GF-D8 (cell line): ENCODE data around the gene ANKRD22.
"Not testable (repeated sequence)": the region's sequence is repeated elsewhere in the genome, so short reads cannot be mapped to it uniquely, and the experiment has no call there.

Experiments used
- DNase-seq: peaks from one replicate; lab custom pipeline; 2025; lab: John Stamatoyannopoulos, UW

The ANKRD22 gene

GRCh38 chr10:88877298-88877697 lies 25.7 kb upstream of the ANKRD22 start:
- DNase-seq: no peak

DNA sequence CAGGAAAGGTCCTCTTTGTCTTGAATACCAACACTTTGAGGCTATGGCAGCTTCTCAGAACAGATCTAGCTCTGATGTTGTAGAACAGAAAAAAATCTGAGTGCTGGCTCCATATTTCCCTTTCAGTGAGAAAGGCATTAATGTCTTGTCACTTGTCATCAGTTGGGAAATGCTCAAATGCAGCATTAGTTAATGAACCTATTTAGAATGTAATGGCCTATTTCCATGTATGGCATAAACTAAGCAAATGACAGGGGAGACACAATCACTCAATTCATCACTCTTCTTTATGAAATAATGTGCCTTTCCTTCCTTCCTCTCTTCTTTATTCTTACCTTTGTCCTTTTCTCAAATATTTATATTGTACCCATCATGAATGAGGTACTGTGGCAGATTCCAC lies 23.4 kb upstream of the ANKRD22 start:
- no peak for DNase-seq

DNA sequence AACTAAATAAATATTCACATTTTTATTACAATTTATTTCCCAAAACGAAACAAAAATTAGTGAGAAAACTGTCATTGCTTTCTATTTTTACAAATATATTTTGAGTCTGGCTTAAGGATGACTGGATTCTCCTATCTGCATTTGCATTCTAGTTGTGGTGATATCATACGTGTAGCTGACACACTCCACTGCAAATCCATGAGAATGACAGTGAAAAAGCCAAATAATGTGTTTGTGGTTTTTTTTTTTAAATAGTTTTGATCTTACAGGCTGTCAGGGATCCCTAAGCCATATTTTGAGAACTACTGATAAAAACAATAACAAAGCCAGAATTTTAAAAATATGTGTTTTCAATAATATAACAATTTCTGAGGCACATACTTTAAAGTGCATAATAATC lies 22.6 kb upstream of the ANKRD22 start:
- DNase-seq: no peak

- DNase-seq: no peak
These were observed 22.1 kb upstream of the ANKRD22 start for GRCh38 chr10:88873757-88874156.

GRCh38 chr10:88870089-88870488 lies 18.4 kb upstream of the ANKRD22 start:
- DNase-seq: no peak

GRCh38 chr10:88866454-88866853 lies 14.8 kb upstream of the ANKRD22 start:
- DNase-seq: no peak

DNA sequence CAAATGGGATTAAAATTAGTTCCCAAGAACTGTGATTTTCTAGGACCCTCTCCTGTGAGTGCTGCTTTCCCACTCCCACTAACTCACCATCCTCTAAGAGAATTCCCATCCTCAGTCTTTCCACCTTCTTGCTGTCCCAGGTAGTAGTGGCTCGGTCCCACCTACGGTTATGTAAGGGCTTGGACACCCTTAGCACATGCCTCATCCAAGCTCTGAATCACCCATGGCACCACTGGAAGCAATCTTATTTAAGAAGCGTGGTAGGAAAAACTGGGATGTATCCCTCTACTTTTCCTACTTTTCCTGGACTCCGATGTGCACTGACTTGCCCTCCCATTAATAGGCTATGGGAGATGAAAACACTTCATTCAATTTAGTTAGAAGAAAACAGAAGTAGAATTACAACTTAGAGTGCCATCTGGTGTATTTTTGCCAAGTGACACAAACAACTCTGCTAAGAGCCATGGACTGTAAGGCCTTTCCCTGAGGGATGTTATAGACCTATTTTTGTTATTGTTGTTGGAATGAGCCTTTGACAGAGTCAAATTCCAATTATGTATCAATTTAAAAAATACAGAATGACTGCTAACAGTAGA lies 13.7 kb upstream of the ANKRD22 start:
- DNase-seq: no peak

- no peak for DNase-seq
These were observed 9.4 kb upstream of the ANKRD22 start for GRCh38 chr10:88861036-88861435.

DNA sequence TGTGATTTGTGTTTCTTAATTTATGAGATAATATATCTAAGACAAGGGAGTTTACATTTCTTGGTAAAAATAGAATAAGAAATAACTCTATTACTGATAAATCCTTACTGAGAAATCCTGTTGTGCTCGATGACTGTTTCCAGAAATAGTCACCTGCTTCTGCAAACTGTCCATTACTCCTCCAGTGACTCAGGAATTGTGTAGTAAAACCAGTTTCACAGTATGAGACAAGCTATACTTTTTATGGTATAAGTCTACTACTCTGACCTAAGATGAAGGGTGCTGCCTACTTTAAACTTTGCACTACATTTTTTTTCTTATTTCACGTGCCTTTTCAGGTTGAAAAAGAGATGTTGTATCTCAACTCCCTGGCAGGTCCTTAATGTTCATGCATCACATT lies 6.8 kb upstream of the ANKRD22 start:
- no peak for DNase-seq

- DNase-seq: no peak
These were observed 6.2 kb upstream of the ANKRD22 start for GRCh38 chr10:88857831-88858230.

GRCh38 chr10:88854684-88855083 lies 3.0 kb upstream of the ANKRD22 start:
- DNase-seq: no peak

DNA sequence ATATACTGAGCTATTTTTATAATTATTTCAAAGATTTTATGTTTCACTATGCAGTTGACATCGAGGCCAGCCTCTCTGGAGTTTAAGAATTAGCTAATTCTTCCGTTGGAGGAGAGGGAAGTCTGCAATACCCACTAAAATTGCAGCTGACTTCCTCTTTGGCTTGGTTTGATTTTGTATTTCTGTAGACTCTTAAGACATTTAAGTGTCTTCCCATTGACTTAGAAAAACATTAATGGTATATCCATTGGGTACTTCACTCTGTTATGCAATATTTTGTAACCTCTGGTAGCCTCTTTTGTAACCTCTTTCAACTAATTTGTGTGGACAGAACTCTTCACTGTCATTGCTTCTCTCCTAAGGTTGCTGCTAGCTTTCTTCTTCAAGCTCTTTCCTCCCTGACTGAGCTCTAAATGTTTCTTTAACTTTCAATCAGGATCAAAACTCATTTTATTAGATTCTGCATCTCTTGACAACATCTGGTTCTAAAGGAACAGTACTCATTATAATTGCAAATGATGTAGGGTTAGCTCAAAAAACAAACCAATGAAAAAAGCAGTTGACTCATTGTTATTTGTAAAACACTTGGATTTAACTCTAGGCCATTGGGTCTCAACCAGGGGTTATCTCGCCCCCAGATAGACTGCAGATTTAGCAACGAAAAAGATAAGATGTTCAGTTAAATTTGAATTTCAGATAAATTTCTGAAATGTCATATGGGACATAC lies 1.7 kb upstream of the ANKRD22 start:
- DNase-seq: peak; percentile 85

DNA sequence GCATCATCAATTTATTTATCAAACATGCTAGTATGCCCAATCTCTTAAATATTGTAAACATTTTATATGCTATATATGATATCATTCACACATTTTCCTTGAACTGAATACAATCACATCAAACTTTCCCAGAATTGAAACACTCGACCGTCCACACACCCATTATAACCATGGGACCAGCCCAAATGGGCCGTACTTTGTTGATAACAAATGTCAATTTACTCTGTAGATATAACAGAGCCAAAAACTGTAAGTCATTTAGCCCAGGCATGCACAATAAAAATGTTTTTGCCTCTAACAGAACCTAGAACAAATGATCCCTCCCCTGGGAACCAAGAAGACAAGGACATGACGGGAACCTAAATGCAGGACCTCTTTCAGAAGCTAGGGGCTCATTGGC lies 683 bp upstream of the ANKRD22 start:
- DNase-seq: no peak

- DNase-seq: no peak
These were observed 932 bp downstream of the ANKRD22 start for GRCh38 chr10:88850712-88851111.

GRCh38 chr10:88849234-88849633 lies 2.4 kb downstream of the ANKRD22 start:
- no peak for DNase-seq

GRCh38 chr10:88848499-88848898 lies 3.1 kb downstream of the ANKRD22 start:
- DNase-seq: no peak

GRCh38 chr10:88843171-88843570 lies 8.5 kb downstream of the ANKRD22 start:
- no peak for DNase-seq

- DNase-seq: no peak
These were observed 10.1 kb downstream of the ANKRD22 start for GRCh38 chr10:88841316-88842111.

- no peak for DNase-seq
These were observed 10.8 kb downstream of the ANKRD22 start for GRCh38 chr10:88840881-88841280.

DNA sequence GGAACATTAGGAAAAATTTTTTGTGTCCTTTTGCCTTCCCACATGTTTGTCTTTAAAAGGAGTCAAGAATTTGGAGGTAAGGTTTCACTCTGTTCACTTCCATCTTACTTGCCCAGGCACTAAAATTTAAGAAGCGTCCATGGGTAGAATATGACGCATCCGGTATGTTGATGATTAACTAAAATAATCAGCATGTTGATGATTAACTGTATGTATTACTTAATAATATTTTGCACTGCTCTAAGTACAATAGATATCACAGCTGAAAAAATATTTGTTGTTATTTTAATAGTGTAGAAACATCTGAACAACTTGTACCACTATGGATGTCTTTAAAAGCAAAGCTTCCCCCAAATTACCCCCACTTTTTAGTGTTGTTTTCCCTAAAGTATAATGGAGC lies 11.5 kb downstream of the ANKRD22 start:
- DNase-seq: no peak

DNA sequence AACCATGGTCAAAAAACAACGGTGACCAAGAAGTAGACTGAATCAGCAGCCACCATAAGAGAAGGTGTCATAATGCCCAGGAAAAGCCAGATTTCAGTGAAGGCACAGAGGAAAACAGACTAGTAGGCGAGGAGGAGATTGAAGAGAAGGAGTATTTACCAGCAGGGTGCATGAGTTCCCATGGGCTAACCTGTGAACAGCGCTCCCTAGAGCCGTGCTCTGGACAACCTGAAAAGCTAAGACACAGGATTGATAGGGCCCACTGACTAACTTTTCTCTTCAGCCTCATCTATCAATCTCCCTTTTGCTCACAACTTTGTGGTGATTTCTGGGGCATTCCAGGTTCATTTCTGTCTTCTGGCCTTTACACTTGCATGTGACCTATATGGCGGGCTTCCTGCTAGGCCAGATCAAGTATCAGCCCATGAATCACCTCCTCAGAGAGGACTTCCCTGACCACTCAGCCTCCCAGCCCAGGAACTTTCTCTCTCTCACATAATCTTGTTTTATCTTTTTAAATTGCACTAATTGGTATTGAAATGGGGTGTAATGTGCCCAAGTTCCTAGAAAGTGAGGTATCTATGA lies 12.8 kb downstream of the ANKRD22 start:
- DNase-seq: no peak

DNA sequence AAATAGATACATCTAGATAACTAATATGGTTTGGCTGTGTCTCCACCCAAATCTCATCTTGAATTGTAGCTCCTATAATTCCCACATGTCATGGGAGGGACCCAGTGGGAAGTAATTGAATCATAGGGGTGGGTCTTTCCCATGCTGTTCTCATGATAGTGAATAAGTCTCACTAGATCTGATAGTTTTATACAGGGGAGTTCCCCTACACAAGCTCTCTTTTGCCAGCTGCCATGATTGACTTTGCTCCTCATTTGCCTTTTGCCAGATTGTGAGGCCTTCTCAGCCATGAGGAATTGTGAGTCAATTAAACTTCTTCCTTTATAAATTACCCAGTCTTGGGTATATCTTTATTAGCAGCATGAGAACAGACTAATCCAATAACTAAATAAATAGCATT lies 14.0 kb downstream of the ANKRD22 start:
- DNase-seq: not testable (repeated sequence)

DNA sequence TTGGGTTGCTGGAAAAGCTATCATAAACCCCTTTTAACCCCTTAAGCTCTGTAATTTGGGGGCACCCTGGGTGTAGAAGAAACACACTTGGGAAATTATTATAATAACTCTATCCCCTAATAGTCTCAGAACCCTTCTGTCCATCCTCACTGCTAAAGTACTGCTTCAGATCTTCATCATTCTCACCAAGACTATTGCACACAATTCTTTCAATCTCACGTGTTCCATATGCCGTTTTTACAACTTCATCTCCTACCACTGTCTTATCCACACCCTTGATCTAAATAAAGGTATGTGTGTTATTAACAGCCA lies 15.8 kb downstream of the ANKRD22 start:
- DNase-seq: no peak
